DOHH2 (cell line): ENCODE data around the gene AEN.

Experiments used
- H3F3A ChIP-seq: fragments of 200-600 bp; sonication (generic), shearing (Covaris generic); 2 replicates; pipeline ENCODE4 v1.6.0; 2016; ENCODE audit warnings: antibody characterized with exemption, mild to moderate bottlenecking; ENCODE audit not compliant: control insufficient read depth, insufficient read depth
- H3K27ac ChIP-seq: fragments of 200-600 bp; sonication (generic); 2 replicates; pipeline ENCODE4 v1.5.1; 2014; ENCODE audit warnings: low read depth, mild to moderate bottlenecking, low read length, moderate library complexity
- H3K27me3 ChIP-seq: fragments of 200-600 bp; sonication (generic); 2 replicates; pipeline ENCODE4 v1.6.1; 2014; ENCODE audit warnings: mild to moderate bottlenecking, low read length, mixed read lengths; ENCODE audit not compliant: control insufficient read depth
- H3K36me3 ChIP-seq: fragments of 200-600 bp; sonication (generic); 2 replicates; pipeline ENCODE4 v1.6.1; 2014; ENCODE audit warnings: mild to moderate bottlenecking, low read length, moderate library complexity, mixed read lengths; ENCODE audit not compliant: control insufficient read depth
- H3K4me1 ChIP-seq: fragments of 200-600 bp; sonication (generic); 2 replicates; pipeline ENCODE4 v1.6.1; 2014; ENCODE audit warnings: mild to moderate bottlenecking, low read length, mixed read lengths; ENCODE audit not compliant: control insufficient read depth
- H3K4me2 ChIP-seq: fragments of 200-600 bp; sonication (generic); 2 replicates; pipeline ENCODE4 v1.6.0; 2014; ENCODE audit warnings: mild to moderate bottlenecking, low read length, moderate library complexity
- H3K4me3 ChIP-seq: fragments of 200-600 bp; sonication (generic); 2 replicates; pipeline ENCODE4 v1.5.1; 2014; ENCODE audit warnings: mild to moderate bottlenecking, low read length, mixed read lengths
- H3K79me2 ChIP-seq: fragments of 200-600 bp; sonication (generic); 2 replicates; pipeline ENCODE4 v1.6.1; 2014; ENCODE audit warnings: mild to moderate bottlenecking, low read length, mixed read lengths; ENCODE audit not compliant: control insufficient read depth
- H3K9me2 ChIP-seq: fragments of 200-600 bp; sonication (generic); replicated peaks from 2 replicates; pipeline ENCODE4 v1.6.1; 2014; ENCODE audit warnings: mild to moderate bottlenecking, low read length, mixed read lengths; ENCODE audit not compliant: control insufficient read depth
- H3K9me3 ChIP-seq: fragments of 200-600 bp; sonication (generic); 2 replicates; pipeline ENCODE4 v1.6.1; 2014; ENCODE audit warnings: antibody characterized with exemption, low read length, mixed read lengths; ENCODE audit not compliant: control insufficient read depth, insufficient read depth
- H4K20me1 ChIP-seq: fragments of 200-600 bp; sonication (generic); 2 replicates; pipeline ENCODE4 v1.6.0; 2014; ENCODE audit warnings: low read depth, mild to moderate bottlenecking, antibody characterized with exemption, low read length, moderate library complexity; ENCODE audit not compliant: control insufficient read depth, insufficient read depth
- EZH2phosphoT487 ChIP-seq: fragments of 200-600 bp; sonication (generic); IDR thresholded peaks from 2 replicates; pipeline ENCODE4 v1.6.1; 2017; ENCODE audit warnings: borderline replicate concordance, mild to moderate bottlenecking, antibody characterized with exemption, low read length, moderate library complexity, mixed read lengths
- TF ChIP-seq, protein P1 (sequence below): fragments of 200-600 bp; sonication (generic); IDR thresholded peaks from one replicate; pipeline ENCODE4 v1.5.1; 2014; ENCODE audit warnings: antibody characterized with exemption, mild to moderate bottlenecking, low read depth, low read length; ENCODE audit not compliant: poor library complexity, severe bottlenecking

AEN gene

DNA sequence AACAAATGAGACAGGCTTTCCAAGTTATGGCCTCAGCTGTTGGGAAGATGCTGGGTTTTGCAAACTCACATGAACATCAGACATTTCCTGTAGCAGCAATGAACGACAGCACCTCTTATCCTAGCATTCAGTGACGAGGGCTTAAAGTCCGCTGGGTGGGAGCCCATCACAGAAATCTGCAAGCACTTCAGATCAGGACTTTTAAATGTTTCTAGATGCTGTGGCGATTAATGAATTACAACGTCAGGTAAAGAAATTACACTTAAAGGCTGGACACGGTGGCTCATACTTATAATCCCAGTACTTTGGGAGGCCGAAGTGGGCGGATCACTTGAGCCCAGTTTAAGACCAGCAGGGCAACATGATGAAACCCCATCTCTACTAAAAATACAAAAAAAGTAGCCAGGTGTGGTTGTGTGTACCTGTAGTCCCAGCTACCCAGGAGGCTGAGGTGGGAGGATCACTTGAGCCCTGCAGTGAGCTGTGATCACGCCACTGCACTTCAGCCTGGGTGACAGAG, 3.9 kb downstream of the AEN start:
- Histone ChIP-seq H3K9me2 (no peaks in the 10 kb centered on the region), H3K9me3 (no peaks in the 10 kb centered on the region), H3K4me2 (peak overlapping the region; percentile 89), H3F3A (0 out of 2 replicates have a peak, but pooled peaks cover 2% of the 10 kb centered on the region), H3K4me1 (peaks cover 74% of the 10 kb centered on the region), H3K4me3 (peak overlapping the region; percentile 96), H4K20me1 (peaks cover 38% of the 10 kb centered on the region), H3K27ac (no peak overlapping the region), H3K36me3 (peaks cover 86% of the 10 kb centered on the region), H3K27me3 (no peaks in the 10 kb centered on the region), H3K79me2 (peaks cover 94% of the 10 kb centered on the region)
- TF ChIP-seq, protein P1, sequence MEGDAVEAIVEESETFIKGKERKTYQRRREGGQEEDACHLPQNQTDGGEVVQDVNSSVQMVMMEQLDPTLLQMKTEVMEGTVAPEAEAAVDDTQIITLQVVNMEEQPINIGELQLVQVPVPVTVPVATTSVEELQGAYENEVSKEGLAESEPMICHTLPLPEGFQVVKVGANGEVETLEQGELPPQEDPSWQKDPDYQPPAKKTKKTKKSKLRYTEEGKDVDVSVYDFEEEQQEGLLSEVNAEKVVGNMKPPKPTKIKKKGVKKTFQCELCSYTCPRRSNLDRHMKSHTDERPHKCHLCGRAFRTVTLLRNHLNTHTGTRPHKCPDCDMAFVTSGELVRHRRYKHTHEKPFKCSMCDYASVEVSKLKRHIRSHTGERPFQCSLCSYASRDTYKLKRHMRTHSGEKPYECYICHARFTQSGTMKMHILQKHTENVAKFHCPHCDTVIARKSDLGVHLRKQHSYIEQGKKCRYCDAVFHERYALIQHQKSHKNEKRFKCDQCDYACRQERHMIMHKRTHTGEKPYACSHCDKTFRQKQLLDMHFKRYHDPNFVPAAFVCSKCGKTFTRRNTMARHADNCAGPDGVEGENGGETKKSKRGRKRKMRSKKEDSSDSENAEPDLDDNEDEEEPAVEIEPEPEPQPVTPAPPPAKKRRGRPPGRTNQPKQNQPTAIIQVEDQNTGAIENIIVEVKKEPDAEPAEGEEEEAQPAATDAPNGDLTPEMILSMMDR, result no peak
- no peak for TF ChIP-seq EZH2phosphoT487

DNA sequence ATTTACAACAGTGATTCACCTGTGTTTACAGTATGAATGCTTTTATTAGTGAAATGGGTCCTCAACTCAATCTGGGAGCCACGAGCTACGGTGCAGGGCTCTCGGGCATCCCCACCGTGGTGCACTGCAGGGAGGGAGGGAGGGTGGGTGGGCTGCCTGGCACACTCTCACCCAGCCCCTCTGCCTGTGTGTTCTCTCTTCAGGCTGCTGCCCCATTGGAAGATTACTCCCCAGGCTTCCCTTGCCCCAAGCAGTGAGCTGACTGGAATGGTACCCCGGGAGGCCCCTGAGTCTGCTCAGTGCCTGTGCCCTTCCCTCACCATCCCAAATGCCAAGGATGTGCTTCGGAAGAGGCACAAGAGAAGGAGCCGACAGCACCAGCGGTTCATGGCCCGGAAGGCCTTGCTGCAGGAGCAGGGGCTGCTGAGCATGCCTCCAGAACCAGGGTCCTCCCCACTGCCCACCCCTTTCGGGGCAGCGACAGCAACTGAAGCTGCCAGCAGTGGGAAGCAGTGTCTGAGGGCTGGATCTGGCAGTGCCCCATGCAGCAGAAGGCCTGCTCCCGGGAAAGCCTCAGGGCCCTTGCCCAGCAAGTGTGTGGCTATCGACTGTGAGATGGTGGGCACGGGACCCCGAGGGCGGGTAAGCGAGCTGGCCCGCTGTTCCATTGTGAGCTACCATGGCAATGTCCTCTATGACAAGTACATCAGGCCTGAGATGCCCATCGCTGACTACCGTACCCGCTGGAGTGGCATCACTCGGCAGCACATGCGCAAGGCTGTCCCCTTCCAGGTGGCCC, 5.0 kb downstream of the AEN start:
- peaks cover 79% of the 10 kb centered on the region for H3K4me1 ChIP-seq
- H3K9me2 ChIP-seq, result no peaks in the 10 kb centered on the region
- no peaks in the 10 kb centered on the region for H3K9me3 ChIP-seq
- TF ChIP-seq, protein P1, result no peak
- TF ChIP-seq EZH2phosphoT487, result no peak
- no peak overlapping the region for H3K4me3 ChIP-seq
- 0 out of 2 replicates have a peak, but pooled peaks cover 2% of the 10 kb centered on the region for H3F3A ChIP-seq
- H3K4me2 ChIP-seq, result peak overlapping the region; percentile 11; the same call in 1 of the 2 replicates
- H3K36me3 ChIP-seq, result peaks cover 98% of the 10 kb centered on the region
- H4K20me1 ChIP-seq, result peaks cover 38% of the 10 kb centered on the region
- peaks cover 100% of the 10 kb centered on the region for H3K79me2 ChIP-seq
- H3K27ac ChIP-seq, result no peak overlapping the region
- H3K27me3 ChIP-seq, result no peaks in the 10 kb centered on the region

DNA sequence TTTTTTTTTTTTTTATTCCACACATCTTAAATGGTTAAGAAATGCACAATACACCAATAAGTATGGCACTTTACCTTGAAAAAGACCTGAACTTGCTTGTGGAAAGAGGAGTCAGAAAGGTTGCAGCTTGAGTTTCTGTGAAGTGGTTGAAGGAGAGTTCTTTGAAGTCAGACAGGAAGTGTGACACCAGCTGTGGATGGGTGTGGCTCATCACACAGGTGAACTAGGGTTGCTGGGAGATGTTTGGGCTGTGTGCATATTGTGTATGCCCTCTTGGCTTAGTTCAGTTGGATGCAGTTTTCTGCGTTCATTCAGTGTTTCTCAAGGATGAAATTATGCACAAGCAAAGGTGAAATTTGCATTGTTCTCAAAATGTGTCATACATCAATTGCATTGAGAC, 6.3 kb downstream of the AEN start:
- Histone ChIP-seq H3K4me2 (peak overlapping the region; percentile 11; the same call in 1 of the 2 replicates), H3K4me1 (peaks cover 92% of the 10 kb centered on the region), H3F3A (peaks cover 8% of the 10 kb centered on the region), H3K4me3 (no peak overlapping the region), H3K79me2 (peaks cover 100% of the 10 kb centered on the region), H4K20me1 (peaks cover 38% of the 10 kb centered on the region), H3K9me2 (no peaks in the 10 kb centered on the region), H3K9me3 (no peaks in the 10 kb centered on the region), H3K36me3 (peaks cover 98% of the 10 kb centered on the region), H3K27ac (peak overlapping the region; percentile 2; the same call in 1 of the 2 replicates), H3K27me3 (no peaks in the 10 kb centered on the region)
- TF ChIP-seq, protein P1, result no peak
- TF ChIP-seq EZH2phosphoT487, result no peak
